GDM1 (cell line): ENCODE measurements around the gene ATP6V0D1.

Source experiments
- DNase-seq: peaks from one replicate; lab custom pipeline; 2025; lab: John Stamatoyannopoulos, UW

The ATP6V0D1 gene

GRCh38 chr16:67463059-67463458, 17.9 kb downstream of the ATP6V0D1 start:
- DNase-seq = no peak

DNA sequence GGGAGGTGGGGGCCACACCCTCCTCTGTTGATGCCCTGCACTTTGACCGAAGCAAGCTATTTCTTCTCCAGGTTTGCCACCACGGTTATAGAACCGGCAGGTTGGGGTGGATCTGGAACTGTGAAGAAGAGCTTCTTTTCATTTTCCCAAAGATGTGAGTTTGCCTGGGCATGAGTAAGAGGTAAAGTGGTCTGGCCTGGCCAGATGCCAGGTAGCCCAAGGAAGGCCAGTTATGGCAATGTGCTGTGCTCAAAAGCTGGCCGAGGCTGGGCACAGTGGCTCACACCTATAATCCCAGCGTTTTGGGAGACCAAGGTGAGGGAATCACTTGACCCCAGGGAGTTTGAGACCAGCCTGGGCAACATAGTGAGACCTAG, 18.7 kb downstream of the ATP6V0D1 start:
- DNase-seq = no peak

DNA sequence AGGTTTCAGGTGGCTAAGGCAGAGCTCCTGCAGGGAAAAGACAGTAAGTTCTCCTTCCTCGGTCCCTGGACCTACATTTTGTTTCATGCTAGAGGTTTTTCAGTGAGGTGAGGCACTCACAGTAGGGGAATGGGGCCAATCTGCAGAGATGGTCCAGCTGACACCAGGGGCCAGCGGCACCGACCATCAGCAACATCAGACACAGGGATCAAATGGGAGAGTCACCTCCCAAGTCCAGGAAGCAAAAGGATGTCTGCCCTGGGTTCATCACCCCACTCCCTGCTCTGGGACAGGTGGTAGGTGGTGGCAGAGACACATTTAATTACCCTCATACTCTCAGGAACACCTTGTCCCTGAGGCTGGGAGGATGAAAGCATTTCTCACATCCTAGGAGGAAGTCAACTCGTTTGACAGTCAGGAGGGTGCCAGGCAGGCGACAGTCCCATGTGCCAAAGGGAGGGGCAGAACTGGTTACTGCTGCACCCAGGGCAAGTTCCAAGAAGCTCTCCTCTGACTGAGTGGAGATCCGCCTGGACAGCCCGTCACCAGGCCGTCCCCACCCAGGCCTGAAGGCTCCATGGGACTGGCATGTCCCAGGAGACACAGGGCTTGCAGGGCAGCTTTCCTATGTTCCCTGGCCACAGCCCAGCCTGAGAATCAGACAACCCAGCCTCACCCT, 19.2 kb downstream of the ATP6V0D1 start:
- DNase-seq = no peak

- no peak for DNase-seq
Measured at GRCh38 chr16:67460961-67461360, 20.0 kb downstream of the ATP6V0D1 start.

- no peak for DNase-seq
Measured at GRCh38 chr16:67460168-67460567, 20.8 kb downstream of the ATP6V0D1 start.

- no peak for DNase-seq
Measured at GRCh38 chr16:67459861-67460150, 21.2 kb downstream of the ATP6V0D1 start.

GRCh38 chr16:67459066-67459860, 21.7 kb downstream of the ATP6V0D1 start:
- DNase-seq = no peak

GRCh38 chr16:67458121-67458641, 22.8 kb downstream of the ATP6V0D1 start:
- DNase-seq = no peak

DNA sequence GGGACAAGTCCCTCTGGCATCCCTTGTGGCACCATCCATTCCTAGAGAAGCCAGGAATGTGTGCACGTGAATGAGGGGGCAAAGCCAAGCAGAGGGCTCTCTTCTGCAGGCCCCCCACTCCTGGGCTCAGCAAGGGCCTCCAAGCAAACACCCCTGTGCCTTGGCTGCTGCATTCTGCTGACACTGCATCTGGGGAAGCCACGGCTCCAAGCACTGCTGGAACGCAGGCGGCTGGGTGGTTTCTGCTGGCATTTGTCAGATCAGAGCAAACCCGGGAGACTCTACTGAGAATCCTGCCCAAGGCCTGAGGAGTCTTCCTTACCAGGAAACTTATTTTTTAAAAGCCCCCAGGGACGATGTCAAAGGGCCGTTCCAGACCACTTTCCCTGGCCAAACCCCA, 23.3 kb downstream of the ATP6V0D1 start:
- no peak for DNase-seq

DNA sequence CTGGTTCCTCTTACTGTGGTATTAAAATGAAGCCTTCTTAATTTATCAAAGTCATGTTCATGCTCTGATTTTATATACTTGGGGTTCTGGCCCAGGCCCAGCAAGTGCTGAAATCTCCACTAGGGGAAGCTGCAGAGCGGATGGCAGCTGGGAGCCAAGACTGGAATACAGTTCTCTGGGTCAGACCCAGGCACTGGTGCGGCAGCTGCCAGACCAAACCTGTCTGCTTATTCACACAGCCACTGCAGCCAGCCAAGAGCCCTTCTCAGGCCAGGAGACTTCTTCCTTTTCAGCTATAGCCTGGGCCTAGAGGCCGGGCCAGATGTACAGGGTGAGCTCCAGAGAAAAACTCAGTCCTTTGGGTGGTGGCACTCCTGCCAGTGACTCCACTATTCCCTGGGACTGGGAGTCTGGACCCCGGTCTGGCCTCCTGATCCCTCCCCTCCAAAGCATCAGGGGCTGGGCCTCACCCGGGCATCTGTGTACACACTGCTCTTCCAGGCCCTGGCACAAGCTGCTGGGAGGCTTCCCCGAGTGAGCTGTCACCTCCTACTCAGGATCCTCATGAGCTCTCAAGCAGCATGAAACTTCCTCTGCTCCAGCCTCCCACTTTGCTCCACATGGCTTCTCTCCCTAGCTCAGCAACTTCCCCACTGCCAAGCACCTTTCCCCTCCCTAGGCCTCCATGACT, 24.4 kb downstream of the ATP6V0D1 start:
- DNase-seq = no peak

- no peak for DNase-seq
Measured at GRCh38 chr16:67454852-67455251, 26.1 kb downstream of the ATP6V0D1 start.

DNA sequence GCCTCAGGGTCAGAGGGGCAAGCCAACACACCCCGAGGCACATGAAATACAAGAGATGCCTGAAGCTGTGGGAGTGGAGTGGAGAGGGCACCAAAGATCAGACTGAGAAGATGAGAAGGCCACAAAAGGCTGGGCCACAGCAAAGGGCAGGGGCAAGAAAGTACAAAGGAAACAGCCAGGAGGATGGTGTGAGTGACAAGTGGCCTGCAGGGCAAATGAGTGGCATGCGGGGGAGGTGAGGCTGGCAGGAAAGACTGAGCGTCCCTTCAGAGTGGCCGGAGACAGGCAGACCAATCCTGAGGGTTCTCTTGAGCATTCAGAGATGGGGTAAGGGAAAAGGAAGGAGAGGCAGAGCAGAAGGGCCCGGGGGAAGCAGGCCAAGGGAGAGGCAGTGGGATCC, 26.9 kb downstream of the ATP6V0D1 start:
- DNase-seq = no peak

- no peak for DNase-seq
Measured at GRCh38 chr16:67451704-67452435, 29.1 kb downstream of the ATP6V0D1 start.

DNA sequence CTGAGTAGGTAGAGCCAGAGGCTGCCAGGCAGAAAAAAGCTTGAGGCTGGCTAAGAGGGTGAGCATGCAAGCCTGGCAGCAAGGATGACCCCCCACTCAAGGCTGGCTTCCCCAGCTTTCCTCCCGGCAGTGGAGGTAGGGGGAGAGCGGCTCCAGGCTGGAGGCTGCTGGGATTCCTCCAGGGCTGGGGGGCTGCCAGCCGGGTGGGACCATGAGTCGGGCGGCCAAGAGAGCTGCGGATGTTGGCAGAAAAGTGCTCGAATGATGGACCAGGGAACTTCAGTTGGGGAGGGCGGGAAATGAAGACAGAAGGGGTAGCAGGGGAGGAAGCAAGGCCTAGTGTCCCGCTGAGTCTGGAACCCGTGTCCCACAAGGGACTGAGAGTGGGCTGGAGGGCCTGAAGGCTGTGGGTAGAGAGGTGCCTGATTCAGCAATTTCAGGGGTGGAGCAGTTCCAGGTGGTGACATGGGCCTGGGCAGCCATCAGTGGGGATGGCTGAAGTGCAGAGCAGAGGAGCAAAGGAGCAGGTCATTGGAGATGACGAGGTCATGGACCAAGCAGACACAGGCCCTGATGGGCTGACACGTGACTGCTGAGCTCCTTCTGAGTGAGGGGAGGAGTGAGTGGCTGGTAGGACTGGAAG, 29.8 kb downstream of the ATP6V0D1 start:
- DNase-seq = no peak

- no peak for DNase-seq
Measured at GRCh38 chr16:67449739-67450138, 31.2 kb downstream of the ATP6V0D1 start.

GRCh38 chr16:67449336-67449735, 31.6 kb downstream of the ATP6V0D1 start:
- DNase-seq = no peak

GRCh38 chr16:67448580-67448979, 32.4 kb downstream of the ATP6V0D1 start:
- DNase-seq = no peak

DNA sequence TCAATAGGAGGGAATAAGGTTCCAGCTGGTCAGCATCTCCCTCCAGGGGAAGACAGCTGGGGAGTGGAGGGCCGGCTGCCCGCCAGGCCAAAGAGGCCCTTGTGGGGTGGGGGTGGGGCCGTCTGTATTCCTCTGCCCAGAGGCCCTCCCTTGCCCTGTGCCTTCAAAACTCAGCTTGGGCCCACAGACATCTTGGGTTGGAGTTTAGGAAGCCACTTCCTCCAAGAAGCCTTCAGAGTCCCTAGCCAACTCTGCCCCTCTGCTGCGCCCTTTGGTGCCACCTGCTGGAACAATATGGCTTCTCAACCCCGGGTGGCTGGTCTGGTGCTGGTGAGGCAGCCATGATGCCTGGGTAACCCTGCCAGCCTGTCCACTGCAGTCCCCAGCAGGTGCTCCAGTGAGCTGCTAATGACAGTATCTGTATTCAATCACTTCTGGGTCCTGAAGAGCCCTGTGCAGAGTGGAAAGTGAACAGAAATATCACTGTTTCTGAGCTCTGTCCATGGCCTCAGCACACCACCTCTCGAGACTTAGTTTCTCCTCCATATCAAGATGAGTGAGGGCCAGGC, 33.4 kb downstream of the ATP6V0D1 start:
- DNase-seq = peak; percentile 26

- DNase-seq = no peak
Measured at GRCh38 chr16:67446968-67447507, 33.9 kb downstream of the ATP6V0D1 start.

- no peak for DNase-seq
Measured at GRCh38 chr16:67445913-67446907, 34.7 kb downstream of the ATP6V0D1 start.
